GM19324 (cell line): ENCODE measurements around the gene MTMR6.

Experiments used
- ATAC-seq: cut with Tn5 transposase; IDR thresholded peaks from one replicate; pipeline ENCODE4 v1.9.1; 2021; ENCODE audit warnings: mild to moderate bottlenecking, moderate library complexity; ENCODE audit not compliant: unreplicated experiment, low FRiP score

The MTMR6 gene

DNA sequence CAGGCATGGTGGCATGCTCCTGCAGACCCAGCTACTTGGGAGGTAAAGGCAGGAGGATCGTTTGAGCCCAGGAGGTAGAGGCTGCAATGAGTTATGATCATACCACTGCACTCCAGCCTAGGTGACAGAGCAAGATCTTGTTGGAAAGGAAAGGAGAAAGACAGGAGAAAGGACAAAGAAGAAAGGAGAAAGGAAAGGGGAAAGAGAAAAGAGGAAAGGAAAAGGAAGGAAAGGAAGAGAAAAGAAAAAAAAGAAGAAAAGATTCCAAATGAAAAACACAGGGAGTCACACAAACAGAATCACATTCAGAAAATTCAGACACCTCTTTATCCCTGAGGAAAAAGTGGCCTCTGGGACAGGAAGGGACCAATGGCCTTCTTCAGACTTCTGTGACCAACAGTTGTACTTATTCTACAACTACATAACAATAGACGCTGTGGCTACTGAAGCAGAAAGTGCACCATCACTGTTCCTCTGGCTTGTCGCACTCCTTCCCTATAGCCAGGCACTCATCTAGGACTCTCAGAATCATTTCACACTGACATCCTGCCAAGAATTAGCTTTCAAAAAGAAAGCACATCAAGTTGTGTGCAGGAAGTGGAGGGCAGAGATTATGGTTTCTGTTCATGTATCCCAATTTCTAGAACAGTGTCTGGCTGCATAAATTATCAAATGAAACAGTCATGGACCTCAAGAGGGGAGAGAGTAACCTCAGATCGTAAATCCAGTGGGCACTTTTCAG is 5.9 kb downstream of the MTMR6 start:
- peak; percentile 42 for ATAC-seq

DNA sequence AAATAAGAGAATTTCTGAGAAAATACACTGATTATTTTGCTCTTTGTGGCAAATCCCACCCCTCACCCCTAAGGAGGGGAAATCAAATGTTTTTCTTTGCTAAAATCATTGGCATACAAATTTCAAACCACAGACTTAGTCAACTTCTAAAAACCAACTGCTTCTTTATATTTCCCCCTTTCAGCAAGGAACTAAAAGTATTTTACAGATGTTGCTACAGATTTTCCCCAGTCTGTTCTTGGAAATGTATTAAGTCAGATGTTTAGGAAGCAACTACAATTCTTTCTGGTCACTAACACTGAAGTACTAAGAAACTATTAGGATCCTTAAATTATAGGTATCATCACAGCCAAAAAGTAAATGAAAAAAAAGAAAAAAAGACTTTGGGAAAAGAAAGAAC is 6.9 kb downstream of the MTMR6 start:
- no peak for ATAC-seq

DNA sequence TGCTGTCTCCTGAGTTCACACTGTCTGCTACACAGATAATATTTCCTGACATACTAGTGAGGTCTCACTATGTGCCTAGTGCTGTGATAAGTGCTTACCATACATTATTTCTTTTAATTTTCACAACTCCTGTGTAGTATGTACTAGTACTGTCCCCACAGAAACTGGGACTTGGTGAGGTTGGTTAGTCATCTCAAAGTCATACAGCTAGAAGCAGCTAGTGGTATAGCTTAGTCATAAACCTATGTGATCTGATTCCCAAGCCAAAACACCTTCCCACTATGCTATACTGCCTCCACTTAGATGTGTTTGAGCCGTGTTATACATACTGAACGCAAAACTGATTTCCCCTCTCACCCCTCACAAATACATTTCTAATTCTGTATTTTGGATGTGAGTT is 10.5 kb downstream of the MTMR6 start:
- ATAC-seq, result no peak

DNA sequence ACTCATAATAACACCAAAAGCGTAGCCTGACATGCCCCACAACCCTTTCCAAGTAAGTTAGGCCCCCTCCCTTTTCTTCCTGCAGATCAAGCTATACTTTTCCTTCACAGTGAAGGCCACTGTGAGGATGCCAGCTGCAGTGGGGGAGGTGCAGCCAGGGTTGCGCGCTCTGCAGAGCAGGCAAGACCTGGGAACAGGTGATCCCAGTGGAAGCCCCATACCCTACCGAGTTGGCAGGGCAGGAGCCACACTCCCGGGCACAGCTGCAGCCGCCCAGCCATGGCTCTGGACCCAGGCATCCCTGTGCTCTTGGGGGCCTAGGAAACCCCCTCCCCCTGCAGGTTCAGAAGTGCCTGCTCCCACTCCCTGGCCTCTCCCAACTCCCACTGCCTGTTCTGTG is 18.7 kb downstream of the MTMR6 start:
- no peak for ATAC-seq

GRCh38 chr13:25267715-25268114 is 19.6 kb downstream of the MTMR6 start:
- ATAC-seq, result no peak

DNA sequence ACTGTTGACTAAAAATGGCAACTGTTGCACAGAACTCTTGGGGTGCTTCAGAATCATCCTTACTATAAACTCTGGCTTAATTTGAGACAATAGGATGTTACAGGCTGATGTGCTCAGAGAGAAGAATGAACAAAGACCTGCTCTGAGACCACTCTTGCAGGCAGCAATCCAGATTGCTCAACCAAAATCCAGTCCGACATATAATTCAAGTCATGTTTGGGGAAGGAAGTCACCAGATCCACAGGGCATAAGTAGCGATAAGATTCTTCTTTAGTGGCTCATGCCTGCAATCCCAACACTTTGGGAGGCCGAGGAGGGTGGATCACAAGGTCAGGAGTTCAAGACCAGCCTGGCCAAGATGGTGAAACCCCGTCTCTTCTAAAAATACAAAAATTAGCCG is 20.6 kb downstream of the MTMR6 start:
- no peak for ATAC-seq

- no peak for ATAC-seq
These were observed 25.0 kb downstream of the MTMR6 start for GRCh38 chr13:25262261-25262660.

DNA sequence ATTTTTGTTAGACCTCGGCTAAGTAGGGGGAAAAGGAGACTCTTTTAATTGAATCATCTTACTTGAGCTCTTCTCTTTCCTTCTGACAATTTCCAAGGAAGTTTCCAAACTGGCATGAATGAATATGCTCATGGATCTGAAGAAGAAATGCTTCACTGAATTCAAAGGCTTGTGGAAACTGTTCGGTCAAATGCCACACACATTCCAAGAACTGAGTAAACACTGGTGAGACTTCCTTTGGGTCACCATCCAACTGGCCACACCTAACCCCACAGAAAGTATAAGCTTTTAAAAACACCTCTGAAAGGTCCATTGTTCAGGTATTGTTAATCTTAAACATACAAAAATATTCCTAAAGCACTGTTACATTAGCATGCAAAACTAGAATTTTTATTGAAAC is 33.6 kb downstream of the MTMR6 start:
- ATAC-seq, result no peak

DNA sequence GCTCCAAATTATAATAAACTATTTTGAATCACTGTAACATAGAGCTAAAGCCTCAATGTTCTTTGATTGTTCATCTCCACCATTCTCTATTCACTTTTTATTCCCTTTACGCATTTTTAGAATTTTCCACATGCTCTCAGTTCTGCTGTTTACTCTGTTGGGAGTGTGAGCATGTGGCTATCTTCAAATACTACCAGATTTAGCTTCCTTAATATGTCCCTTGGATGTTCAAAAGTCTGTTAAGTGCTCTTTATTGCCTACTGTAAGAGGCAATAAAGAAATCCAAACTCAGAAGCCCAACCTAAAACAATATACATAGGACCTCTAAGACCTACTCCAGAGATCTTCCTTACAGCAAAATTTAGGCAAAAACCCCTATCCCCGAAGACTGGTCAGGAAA is 34.5 kb downstream of the MTMR6 start:
- no peak for ATAC-seq

DNA sequence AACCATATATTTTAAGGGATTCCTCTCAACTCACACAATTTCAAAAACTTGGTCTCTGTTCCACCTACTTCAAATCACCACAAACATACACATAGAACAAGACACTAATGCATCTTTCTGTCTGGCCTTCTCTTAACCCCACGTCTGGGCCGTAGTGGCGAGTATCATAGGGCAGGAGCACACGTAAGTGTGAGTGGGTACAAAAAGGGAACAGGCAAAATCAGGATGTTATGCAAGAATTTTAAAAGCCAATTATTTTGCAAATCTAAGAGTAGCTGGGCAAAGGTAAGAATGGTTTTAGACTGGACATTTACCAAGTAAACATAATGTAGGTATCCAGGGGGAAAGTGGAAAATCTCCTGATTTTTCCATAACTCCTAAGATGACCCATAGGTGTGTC is 35.1 kb downstream of the MTMR6 start:
- ATAC-seq, result no peak

- ATAC-seq, result peak; percentile 59
These were observed 38.2 kb downstream of the MTMR6 start for GRCh38 chr13:25249001-25249543.

GRCh38 chr13:25248071-25248470 is 39.2 kb downstream of the MTMR6 start:
- no peak for ATAC-seq

- ATAC-seq, result no peak
These were observed 39.9 kb downstream of the MTMR6 start for GRCh38 chr13:25247360-25247759.

- no peak for ATAC-seq
These were observed 43.2 kb downstream of the MTMR6 start for GRCh38 chr13:25244123-25244522.

- ATAC-seq, result no peak
These were observed 44.3 kb downstream of the MTMR6 start for GRCh38 chr13:25242956-25243355.

GRCh38 chr13:25241007-25241406 is 46.3 kb downstream of the MTMR6 start:
- ATAC-seq, result no peak

DNA sequence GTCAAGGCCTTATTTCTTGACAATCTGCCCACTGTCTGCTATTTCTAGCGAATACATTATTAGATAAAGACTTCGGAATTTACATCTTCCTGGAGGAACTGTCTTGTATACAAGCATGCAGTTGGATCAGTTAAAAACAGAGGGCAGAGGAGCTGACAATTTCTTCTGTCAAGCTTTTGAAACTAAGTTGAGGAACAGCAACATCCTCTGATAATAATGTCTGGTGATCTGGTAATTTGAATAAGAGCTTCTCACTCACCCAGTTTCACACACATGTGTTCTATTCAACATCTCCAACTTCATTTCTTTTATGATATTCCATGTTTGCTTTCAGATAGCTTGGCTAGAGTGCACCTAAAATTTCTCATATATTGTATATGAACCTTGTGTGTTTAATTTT is 50.2 kb downstream of the MTMR6 start:
- ATAC-seq, result no peak

GRCh38 chr13:25233861-25234260 is 53.4 kb downstream of the MTMR6 start:
- no peak for ATAC-seq

DNA sequence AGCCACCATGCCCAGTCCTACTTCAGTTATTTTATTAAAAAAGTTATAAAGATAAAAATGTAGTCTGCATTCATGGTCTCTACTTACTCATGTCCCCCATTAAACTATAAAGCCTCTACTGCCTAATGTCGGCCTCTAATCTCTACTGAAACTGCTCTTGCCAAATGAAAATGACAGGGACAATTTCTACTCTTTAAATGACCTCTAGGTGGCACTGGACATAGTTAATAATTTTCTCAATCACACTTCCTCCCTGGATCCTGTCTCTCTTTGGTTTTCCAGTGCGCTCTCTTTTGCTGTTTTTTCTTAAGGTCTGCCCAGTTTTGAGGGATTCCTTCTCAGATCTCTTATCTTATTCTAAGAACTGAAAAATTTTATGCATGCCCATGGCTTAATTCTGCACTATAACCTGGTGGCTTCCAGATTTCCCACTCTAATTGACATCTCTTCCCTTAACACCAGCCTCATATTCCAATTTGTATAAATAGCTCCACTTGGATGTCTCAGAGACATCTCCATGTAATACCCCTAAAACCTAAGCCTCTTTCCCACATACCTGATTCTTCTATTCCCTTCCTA is 54.3 kb downstream of the MTMR6 start:
- no peak for ATAC-seq

- no peak for ATAC-seq
These were observed 55.8 kb downstream of the MTMR6 start for GRCh38 chr13:25231517-25231916.

- no peak for ATAC-seq
These were observed 59.6 kb downstream of the MTMR6 start for GRCh38 chr13:25227690-25228089.

DNA sequence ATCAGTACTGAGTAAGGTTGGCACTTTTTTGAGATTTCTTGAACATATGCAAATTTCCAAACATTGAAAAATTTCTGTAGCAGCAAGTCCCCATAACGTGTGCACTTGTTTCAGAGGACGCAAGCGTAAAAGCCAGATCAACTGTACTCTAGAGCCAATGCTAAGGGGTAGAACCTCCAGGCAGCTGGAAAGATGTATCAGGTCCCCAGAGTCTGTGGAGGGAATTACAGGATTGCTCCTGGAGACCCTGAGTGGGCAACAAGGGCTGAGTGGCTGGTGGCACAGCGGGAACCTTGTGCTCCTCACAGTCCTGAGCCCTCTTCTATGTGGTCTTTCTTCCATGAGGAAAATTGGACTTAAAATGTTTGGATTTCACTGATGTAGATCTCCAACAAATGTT is 61.3 kb downstream of the MTMR6 start:
- no peak for ATAC-seq
